ENCODE data around the gene CTSF. TPM values are rescaled to one million over a fixed set of nuclear protein-coding genes. Genes with fewer than 3 reads are reported as not detected.

The CTSF gene
- polyA plus RNA-seq, 3 donors: 1.5 to 3.5 (median 2.3) TPM

DNA sequence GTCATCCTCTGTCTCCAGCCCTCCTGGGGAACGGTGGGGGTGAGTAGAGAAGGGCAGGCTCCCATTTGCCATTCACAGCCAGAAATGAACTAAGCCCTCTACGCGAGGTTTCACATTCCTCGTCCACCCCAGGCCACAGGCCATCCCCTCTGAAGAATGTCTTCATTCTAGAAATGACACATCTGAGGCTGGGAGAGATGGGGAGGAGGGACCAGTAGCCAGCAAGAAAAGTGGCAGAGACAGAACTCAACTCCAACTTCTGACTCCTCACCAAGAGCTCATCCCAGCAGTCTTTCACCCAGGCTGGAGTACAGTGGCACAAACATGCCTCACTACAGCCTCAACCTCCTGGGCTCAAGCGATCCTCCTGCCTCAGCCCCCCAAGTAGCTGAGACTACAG is 3.4 kb downstream of the CTSF start:
- no peak overlapping the region for H3K4me3 ChIP-seq (replicated peaks in 1 of 3; ENCODE audit: low read depth in 2 of 3, low read length in 3 of 3)
- H3K4me3 Mint-ChIP-seq: no peak overlapping the region
- H3K27me3 Mint-ChIP-seq (ENCODE audit: low read depth in 3 of 3): peaks cover 18 to 29% (median 22%) of the 10 kb centered on the region in 3 donors
- H3K79me2 ChIP-seq (ENCODE audit: insufficient read depth, low read length): no peaks in the 10 kb centered on the region
- H3K9me3 ChIP-seq (replicated peaks in 1 of 2; ENCODE audit: control insufficient read depth in 1 of 2, insufficient read depth in 1 of 2, low read length in 2 of 2): no peaks in the 10 kb centered on the region
- H3K9me3 Mint-ChIP-seq: peaks cover 0 to 5% (median 0%) of the 10 kb centered on the region in 7 donors
- H3K4me1 ChIP-seq (ENCODE audit: control insufficient read depth in 1 of 2, insufficient read depth in 2 of 2, low read length in 2 of 2): peaks cover 4 to 12% of the 10 kb centered on the region in 2 donors
- H2AFZ ChIP-seq (ENCODE audit: insufficient read depth, low read depth, low read length, poor library complexity, severe bottlenecking): no peak overlapping the region
- peaks cover 7% of the 10 kb centered on the region for H3K4me1 Mint-ChIP-seq
- TF ChIP-seq CTCF (IDR thresholded peaks at IDR 0.05): no peak
- no peak overlapping the region for H3K27ac ChIP-seq (ENCODE audit: low read depth in 1 of 2, low read length in 2 of 2)
- H3K9ac ChIP-seq (ENCODE audit: insufficient read depth, low read length, poor library complexity, severe bottlenecking): no peak overlapping the region
- no peak for DNase-seq
- H3K27me3 ChIP-seq (ENCODE audit: control insufficient read depth in 2 of 2, insufficient read depth in 2 of 2, low read length in 2 of 2): peaks cover 0 to 17% of the 10 kb centered on the region in 2 donors
- no peaks in the 10 kb centered on the region for H3K36me3 Mint-ChIP-seq
- no peaks in the 10 kb centered on the region for H4K20me1 ChIP-seq (ENCODE audit: insufficient read depth, low read length)
- intact Hi-C loops (cut with micrococcal nuclease): no loop called here
- no peak overlapping the region for H3K4me2 ChIP-seq (replicated peaks; ENCODE audit: extremely low read depth, low read length, poor library complexity, severe bottlenecking)
- no peak overlapping the region for H3K27ac Mint-ChIP-seq
- H3K36me3 ChIP-seq (replicated peaks in 1 of 2; ENCODE audit: control insufficient read depth in 1 of 2, insufficient read depth in 2 of 2, low read length in 2 of 2): no peaks in the 10 kb centered on the region
- WGBS (ENCODE audit: insufficient coverage): no CpG with 5 or more reads among the region's 5 CpGs

- Histone ChIP-seq H3K4me3 (replicated peaks in 1 of 3; ENCODE audit: low read depth in 2 of 3, low read length in 3 of 3) (no peak overlapping the region), H3K4me1 (ENCODE audit: control insufficient read depth in 1 of 2, insufficient read depth in 2 of 2, low read length in 2 of 2) (peaks cover 4 to 12% of the 10 kb centered on the region in 2 donors), H3K79me2 (ENCODE audit: insufficient read depth, low read length) (no peaks in the 10 kb centered on the region), H3K27ac (ENCODE audit: low read depth in 1 of 2, low read length in 2 of 2) (no peak overlapping the region), H3K9ac (ENCODE audit: insufficient read depth, low read length, poor library complexity, severe bottlenecking) (no peak overlapping the region), H3K9me3 (replicated peaks in 1 of 2; ENCODE audit: control insufficient read depth in 1 of 2, insufficient read depth in 1 of 2, low read length in 2 of 2) (no peaks in the 10 kb centered on the region), H3K4me2 (replicated peaks; ENCODE audit: extremely low read depth, low read length, poor library complexity, severe bottlenecking) (no peak overlapping the region), H2AFZ (ENCODE audit: insufficient read depth, low read depth, low read length, poor library complexity, severe bottlenecking) (no peak overlapping the region), H4K20me1 (ENCODE audit: insufficient read depth, low read length) (no peaks in the 10 kb centered on the region), H3K27me3 (ENCODE audit: control insufficient read depth in 2 of 2, insufficient read depth in 2 of 2, low read length in 2 of 2) (peaks cover 0 to 20% of the 10 kb centered on the region in 2 donors), H3K36me3 (replicated peaks in 1 of 2; ENCODE audit: control insufficient read depth in 1 of 2, insufficient read depth in 2 of 2, low read length in 2 of 2) (no peaks in the 10 kb centered on the region)
- intact Hi-C loops (cut with micrococcal nuclease): no loop called here
- Mint-ChIP-seq H3K4me3 (no peak overlapping the region), H3K9me3 (peaks cover 0 to 5% (median 0%) of the 10 kb centered on the region in 7 donors), H3K4me1 (peaks cover 7% of the 10 kb centered on the region), H3K36me3 (no peaks in the 10 kb centered on the region), H3K27ac (no peak overlapping the region), H3K27me3 (ENCODE audit: low read depth in 3 of 3) (peaks cover 18 to 32% (median 22%) of the 10 kb centered on the region in 3 donors)
- WGBS (ENCODE audit: insufficient coverage): 97% methylated on average over 8 of the region's 14 CpGs
- no peak for DNase-seq
- no peak for TF ChIP-seq CTCF (IDR thresholded peaks at IDR 0.05)
Measured at GRCh38 chr11:66564538-66564937, 3.9 kb downstream of the CTSF start.
